NCI-H187 treated with DMSO at 0.1 percent for 48 hours (cell line): ENCODE data around the gene CROCC.
"Not testable (repeated sequence)": the region's sequence is repeated elsewhere in the genome, so short reads cannot be mapped to it uniquely, and the experiment has no call there.

ENCODE experiments used
- DNase-seq: peaks from one replicate; lab custom pipeline; 2025; lab: John Stamatoyannopoulos, UW

CROCC gene

GRCh38 chr1:16916036-16916880 lies 5.5 kb upstream of the CROCC start:
- DNase-seq = not testable (repeated sequence)

- no peak for DNase-seq
These were observed 3.4 kb upstream of the CROCC start for GRCh38 chr1:16918371-16918770.

DNA sequence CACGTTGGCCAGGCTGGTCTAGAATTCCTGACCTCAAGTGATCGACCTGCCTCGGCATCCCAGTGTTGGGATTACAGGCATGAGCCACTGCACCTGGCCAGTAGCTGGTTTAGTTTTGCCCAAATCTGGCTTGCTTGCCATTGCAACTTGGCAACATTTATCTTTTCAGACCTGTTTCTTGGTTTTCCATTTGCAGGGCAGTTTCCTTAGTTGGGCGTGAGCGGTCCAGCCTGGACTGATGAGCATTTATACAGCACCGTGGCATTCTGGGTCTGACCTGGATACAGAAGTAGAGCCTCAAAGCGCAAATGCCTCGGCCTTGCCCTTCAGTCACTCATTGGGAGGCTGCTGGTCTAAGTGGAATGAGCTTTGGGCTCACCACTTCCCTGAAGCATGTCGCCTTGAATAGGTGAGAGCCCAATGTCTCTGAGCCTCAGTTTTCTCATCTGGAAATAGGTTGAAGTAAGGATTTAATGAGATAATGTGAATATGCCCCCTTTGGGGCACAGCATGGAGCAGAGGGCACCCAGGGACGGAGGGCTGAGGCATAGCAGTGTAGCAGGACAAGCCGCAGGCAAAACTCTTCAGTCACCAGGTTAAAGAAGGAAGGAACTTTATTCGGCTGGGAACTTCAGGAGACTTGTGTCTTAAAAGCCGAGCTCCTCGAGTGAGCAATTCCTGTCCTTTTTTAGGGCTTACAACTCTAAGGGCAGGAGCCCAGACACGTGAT lies 2.6 kb upstream of the CROCC start:
- DNase-seq = not testable (repeated sequence)

GRCh38 chr1:16920951-16921350 lies 780 bp upstream of the CROCC start:
- DNase-seq = no peak

DNA sequence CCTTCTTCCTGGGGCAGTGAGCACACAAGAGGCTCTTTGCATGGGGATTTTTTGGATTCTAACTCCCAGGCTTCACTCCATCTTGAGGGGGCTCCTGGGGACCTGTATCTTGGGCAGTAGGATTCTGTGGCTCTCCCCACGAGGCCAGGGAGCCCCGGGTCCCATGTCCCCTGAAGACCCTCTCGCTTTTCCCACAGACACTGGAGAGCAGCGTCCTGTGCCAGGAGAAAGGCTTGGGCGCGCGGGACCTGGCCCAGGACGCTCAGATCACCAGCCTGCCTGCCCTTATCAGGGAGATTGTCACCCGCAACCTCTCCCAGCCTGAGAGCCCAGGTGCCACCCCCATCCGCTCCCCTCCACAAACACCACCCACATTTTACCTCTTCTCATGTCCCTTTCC lies 735 bp downstream of the CROCC start:
- DNase-seq = no peak

GRCh38 chr1:16922885-16923431 lies 1.2 kb downstream of the CROCC start:
- no peak for DNase-seq

- no peak for DNase-seq
These were observed 2.6 kb downstream of the CROCC start for GRCh38 chr1:16924216-16924918.

DNA sequence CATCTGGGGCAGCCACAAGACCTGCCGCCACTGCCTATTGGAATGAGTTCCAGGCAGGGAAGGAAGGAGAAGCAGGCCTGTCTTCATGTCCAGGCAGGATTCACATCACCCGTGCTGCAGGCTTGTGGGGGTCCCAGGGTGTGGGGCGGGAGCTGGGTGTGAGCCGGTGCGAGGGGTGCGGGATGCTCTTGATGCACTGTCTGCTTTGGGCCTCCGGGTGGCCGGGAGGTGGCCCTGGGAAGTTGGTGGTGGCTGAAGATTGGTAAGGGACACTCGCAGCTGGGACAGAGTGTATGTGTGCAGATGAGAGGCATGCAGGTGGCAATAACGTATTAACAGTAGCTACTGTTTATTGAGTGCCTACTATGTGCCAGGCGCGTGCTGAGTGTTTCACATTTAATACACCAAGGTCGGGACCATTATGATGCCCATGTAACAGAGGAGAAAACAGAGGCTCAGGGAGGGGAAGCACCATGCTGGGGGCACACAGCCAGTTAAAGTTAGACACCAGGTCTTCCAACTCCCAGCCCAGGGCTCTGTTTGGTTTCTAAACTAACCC lies 3.3 kb downstream of the CROCC start:
- no peak for DNase-seq

DNA sequence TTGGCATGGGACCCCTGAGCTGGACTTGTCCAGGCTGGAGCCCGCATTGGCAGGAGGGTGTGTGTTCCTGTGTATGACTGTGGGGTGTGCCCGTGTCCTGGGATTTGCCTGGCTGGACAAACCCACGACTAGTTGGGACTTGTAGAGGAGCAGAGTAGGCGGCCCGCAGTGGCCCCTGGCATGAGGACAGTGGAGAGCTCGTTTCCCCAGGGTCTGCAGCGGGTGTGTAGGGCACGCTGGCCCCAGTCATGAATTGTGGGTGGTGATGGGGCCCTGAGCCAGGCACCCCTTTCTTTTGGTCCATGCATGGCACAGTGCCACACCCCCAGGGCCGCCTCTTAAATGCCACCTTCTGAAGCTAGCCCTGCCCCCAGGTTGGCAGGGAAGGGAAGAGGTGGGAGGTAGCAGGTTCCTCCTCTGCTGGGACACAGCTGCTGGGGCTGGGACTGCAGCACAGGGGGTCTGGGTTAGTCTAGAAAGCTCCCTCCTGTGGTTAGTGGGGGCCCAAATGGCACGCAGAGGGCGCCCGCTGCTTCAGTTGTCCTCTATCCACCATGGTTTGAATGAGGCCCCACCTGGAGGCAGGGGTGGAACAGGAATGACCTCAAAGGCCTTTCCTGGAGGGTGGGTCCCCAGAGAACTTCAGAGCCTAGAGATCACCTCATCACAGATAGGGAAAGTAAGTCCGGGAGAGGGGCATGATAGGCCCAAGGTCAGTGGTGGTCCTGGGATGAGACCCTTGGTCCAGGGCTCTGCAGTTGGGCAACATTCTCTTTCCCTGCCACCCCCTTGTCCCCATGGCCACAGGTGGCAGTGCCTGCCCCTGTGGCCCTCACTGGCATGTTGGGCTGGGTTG lies 4.1 kb downstream of the CROCC start:
- DNase-seq = no peak

- DNase-seq = peak; percentile 26
These were observed 4.9 kb downstream of the CROCC start for GRCh38 chr1:16926491-16927073.

- no peak for DNase-seq
These were observed 5.5 kb downstream of the CROCC start for GRCh38 chr1:16927256-16927655.

- no peak for DNase-seq
These were observed 6.2 kb downstream of the CROCC start for GRCh38 chr1:16927711-16928485.

DNA sequence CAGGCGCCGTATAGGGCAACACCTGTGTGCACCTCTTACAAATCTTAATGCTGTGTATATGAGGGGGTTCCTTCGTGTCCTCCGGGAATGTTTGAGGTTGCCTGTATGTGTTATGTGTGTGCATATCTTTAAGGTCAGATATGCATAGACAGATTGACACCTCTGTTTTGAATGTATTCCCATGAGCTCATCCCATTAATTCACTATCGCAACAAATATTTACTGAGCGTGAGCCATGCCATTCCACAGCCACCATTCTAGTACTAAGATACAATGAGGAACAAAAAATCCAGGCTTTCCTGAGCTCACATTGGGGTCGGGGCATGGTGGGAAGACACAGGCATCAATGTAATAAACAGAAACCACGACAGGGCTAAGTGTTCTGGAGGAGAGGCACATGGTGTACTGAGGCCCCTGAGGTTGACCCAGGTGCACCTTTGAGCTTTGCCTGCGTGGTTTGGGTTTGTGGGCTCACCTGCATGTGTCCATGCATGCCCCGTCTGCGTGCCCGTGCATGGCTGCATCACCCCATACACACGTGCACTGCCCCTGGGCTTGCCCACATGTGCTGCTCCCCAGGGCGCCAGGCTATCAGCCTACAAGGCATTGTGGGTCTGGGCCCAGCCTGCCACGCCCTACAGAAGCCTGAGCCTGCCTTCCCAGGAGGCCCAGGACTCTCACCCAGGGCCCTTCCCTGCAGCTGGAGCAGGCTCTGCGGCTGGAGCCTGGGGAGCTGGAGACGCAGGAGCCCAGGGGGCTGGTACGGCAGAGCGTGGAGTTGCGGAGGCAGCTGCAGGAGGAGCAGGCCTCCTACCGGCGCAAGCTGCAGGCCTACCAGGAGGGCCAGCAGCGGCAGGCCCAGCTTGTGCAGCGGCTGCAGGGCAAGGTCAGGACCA lies 7.7 kb downstream of the CROCC start:
- DNase-seq = not testable (repeated sequence)

DNA sequence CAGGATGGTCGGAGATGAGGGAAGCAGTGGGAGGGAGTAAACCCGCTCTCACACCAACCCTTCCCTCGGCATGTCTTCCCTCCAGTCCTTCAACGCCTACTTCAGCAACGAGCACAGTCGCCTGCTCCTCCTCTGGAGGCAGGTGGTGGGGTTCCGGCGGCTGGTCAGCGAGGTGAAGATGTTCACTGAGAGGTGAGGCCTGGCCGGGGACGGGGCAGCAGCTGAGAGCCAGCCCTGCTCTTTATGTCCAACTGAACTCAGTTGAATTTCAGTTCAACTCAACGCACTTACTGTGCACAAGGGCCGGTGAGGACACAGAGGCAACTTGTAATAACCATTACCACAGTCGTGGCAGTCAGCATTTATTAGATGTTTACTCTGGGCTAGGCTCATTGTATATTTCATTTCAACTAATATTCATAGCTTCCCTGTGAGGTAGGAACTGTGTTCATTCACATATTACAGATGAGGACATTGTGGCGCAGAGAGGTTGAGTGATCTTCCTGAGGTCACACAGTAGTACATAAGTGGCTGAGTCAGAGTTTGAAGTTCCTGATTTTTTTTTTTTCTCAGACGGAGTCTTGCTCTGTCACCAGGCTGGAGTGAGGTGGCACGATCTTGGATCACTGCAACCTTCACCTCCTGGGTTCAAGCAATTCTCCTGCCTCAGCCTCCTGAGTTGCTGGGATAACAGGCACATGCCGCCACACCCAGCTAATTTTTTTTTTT lies 9.6 kb downstream of the CROCC start:
- not testable (repeated sequence) for DNase-seq

DNA sequence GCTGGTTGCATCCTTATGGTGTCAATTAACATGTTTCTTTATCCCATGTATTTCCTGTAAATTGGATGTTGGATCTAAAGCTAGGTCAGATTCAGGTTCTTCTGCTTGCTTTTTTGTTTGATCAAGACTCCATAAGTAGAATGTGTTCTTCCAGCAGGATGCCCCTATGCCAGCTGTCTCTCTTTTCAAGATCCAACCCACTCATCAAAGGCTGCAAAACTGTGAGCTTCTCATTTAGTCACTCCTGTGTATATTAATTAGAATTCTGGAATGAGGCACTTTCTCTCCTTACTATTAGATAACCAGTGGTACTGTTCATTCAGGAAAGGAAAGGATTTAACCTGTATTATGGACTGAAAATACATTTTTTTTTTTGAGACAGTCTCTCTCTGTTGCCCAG lies 12.2 kb downstream of the CROCC start:
- not testable (repeated sequence) for DNase-seq

- DNase-seq = not testable (repeated sequence)
These were observed 14.8 kb downstream of the CROCC start for GRCh38 chr1:16936580-16936979.

GRCh38 chr1:16938351-16939321 lies 16.9 kb downstream of the CROCC start:
- no peak for DNase-seq
